Stomach smooth muscle (tissue), 2 donors: Measurements from ENCODE around the gene TENM4.
"Not testable (repeated sequence)": the region's sequence is repeated elsewhere in the genome, so short reads cannot be mapped to it uniquely, and the experiment has no call there.

ENCODE experiments used
- H3K27ac ChIP-seq: one replicate; pipeline ENCODE4 v1.7.0; 2013; ENCODE audit warnings: mild to moderate bottlenecking, low read length, inconsistent platforms
- H3K27me3 ChIP-seq, 2 donors: one replicate each; pipeline ENCODE4 v1.7.0; 2013; ENCODE audit warnings: low read length in 2 of 2; ENCODE audit not compliant: insufficient read depth in 2 of 2, control insufficient read depth in 1 of 2
- H3K36me3 ChIP-seq, 2 donors: one replicate each; pipeline ENCODE4 v1.7.0; 2013; ENCODE audit warnings: low read length in 2 of 2; ENCODE audit not compliant: control insufficient read depth in 2 of 2, insufficient read depth in 2 of 2
- H3K4me1 ChIP-seq: one replicate; pipeline ENCODE4 v1.7.0; 2013; ENCODE audit warnings: low read length; ENCODE audit not compliant: control insufficient read depth, insufficient read depth
- H3K4me3 ChIP-seq, 2 donors: one replicate each; pipeline ENCODE4 v1.7.0; 2013; ENCODE audit warnings: low read length in 2 of 2
- H3K9ac ChIP-seq, 2 donors: one replicate each; pipeline ENCODE4 v1.7.0; 2013; ENCODE audit warnings: low read length in 2 of 2, mild to moderate bottlenecking in 1 of 2
- H3K9me3 ChIP-seq, 2 donors: one replicate each; pipeline ENCODE4 v1.7.0; 2013; ENCODE audit warnings: low read length in 2 of 2; ENCODE audit not compliant: control insufficient read depth in 2 of 2
- donor health status: healthy.
- donor health status: Pancreatic carcinoma.

The TENM4 gene

GRCh38 chr11:78886616-78887015 lies 554.2 kb downstream of the TENM4 start:
- Histone ChIP-seq H3K4me3 (no peak overlapping the region), H3K4me1 (no peaks in the 10 kb centered on the region), H3K9me3 (no peaks in the 10 kb centered on the region), H3K27ac (no peak overlapping the region), H3K27me3 (no peaks in the 10 kb centered on the region), H3K9ac (no peak overlapping the region), H3K36me3 (no peaks in the 10 kb centered on the region)

- Histone ChIP-seq H3K4me3 (no peak overlapping the region), H3K9ac (no peak overlapping the region), H3K4me1 (no peaks in the 10 kb centered on the region)
These were observed 556.1 kb downstream of the TENM4 start for GRCh38 chr11:78884761-78885160.

GRCh38 chr11:78883506-78883905 lies 557.3 kb downstream of the TENM4 start:
- Histone ChIP-seq H3K4me3 (no peak overlapping the region), H3K4me1 (no peaks in the 10 kb centered on the region), H3K27ac (no peak overlapping the region), H3K36me3 (no peaks in the 10 kb centered on the region), H3K9me3 (no peaks in the 10 kb centered on the region), H3K27me3 (no peaks in the 10 kb centered on the region), H3K9ac (no peak overlapping the region)

More at GRCh38 chr11:78884761-78885160, 556.1 kb downstream of the TENM4 start:
- Histone ChIP-seq H3K27ac (no peak overlapping the region), H3K27me3 (no peaks in the 10 kb centered on the region), H3K36me3 (no peaks in the 10 kb centered on the region), H3K9me3 (no peaks in the 10 kb centered on the region)

- not testable (repeated sequence) for H3K4me3 ChIP-seq, H3K36me3 ChIP-seq, H3K9ac ChIP-seq, H3K9me3 ChIP-seq, H3K27me3 ChIP-seq, H3K4me1 ChIP-seq, H3K27ac ChIP-seq
These were observed 561.5 kb downstream of the TENM4 start for GRCh38 chr11:78879094-78879980.

GRCh38 chr11:78878631-78879030 lies 562.2 kb downstream of the TENM4 start:
- no peak overlapping the region for H3K4me3 ChIP-seq
- H3K27me3 ChIP-seq: no peaks in the 10 kb centered on the region
- H3K9ac ChIP-seq: no peak overlapping the region
- no peak overlapping the region for H3K27ac ChIP-seq
- H3K9me3 ChIP-seq: no peaks in the 10 kb centered on the region
- no peaks in the 10 kb centered on the region for H3K36me3 ChIP-seq
- no peaks in the 10 kb centered on the region for H3K4me1 ChIP-seq

- Histone ChIP-seq H3K4me1 (no peaks in the 10 kb centered on the region), H3K36me3 (no peaks in the 10 kb centered on the region)
These were observed 564.2 kb downstream of the TENM4 start for GRCh38 chr11:78876676-78877075.

GRCh38 chr11:78870655-78871054 lies 570.2 kb downstream of the TENM4 start:
- Histone ChIP-seq H3K4me3 (no peak overlapping the region), H3K9ac (no peak overlapping the region), H3K9me3 (no peaks in the 10 kb centered on the region), H3K4me1 (no peaks in the 10 kb centered on the region), H3K36me3 (no peaks in the 10 kb centered on the region), H3K27ac (no peak overlapping the region), H3K27me3 (peaks cover 0 to 2% of the 10 kb centered on the region in 2 donors)

More at GRCh38 chr11:78876676-78877075, 564.2 kb downstream of the TENM4 start:
- no peak overlapping the region for H3K27ac ChIP-seq
- H3K27me3 ChIP-seq: no peaks in the 10 kb centered on the region
- no peaks in the 10 kb centered on the region for H3K9me3 ChIP-seq
- H3K4me3 ChIP-seq: no peak overlapping the region
- H3K9ac ChIP-seq: no peak overlapping the region

GRCh38 chr11:78869293-78869692 lies 571.5 kb downstream of the TENM4 start:
- Histone ChIP-seq H3K27me3 (peaks cover 0 to 6% of the 10 kb centered on the region in 2 donors), H3K4me1 (no peaks in the 10 kb centered on the region), H3K4me3 (no peak overlapping the region), H3K9me3 (no peaks in the 10 kb centered on the region), H3K27ac (no peak overlapping the region), H3K36me3 (no peaks in the 10 kb centered on the region), H3K9ac (no peak overlapping the region)

- H3K36me3 ChIP-seq: no peaks in the 10 kb centered on the region
- H3K9ac ChIP-seq: no peak overlapping the region
- H3K4me3 ChIP-seq: no peak overlapping the region
- H3K27me3 ChIP-seq: peaks cover 0 to 6% of the 10 kb centered on the region in 2 donors
- no peaks in the 10 kb centered on the region for H3K4me1 ChIP-seq
- no peaks in the 10 kb centered on the region for H3K9me3 ChIP-seq
- H3K27ac ChIP-seq: no peak overlapping the region
These were observed 572.3 kb downstream of the TENM4 start for GRCh38 chr11:78868563-78868962.

- Histone ChIP-seq H3K9ac (no peak overlapping the region), H3K36me3 (no peaks in the 10 kb centered on the region), H3K4me3 (no peak overlapping the region), H3K4me1 (no peaks in the 10 kb centered on the region), H3K9me3 (no peaks in the 10 kb centered on the region), H3K27me3 (peaks cover 0 to 16% of the 10 kb centered on the region in 2 donors), H3K27ac (no peak overlapping the region)
These were observed 580.0 kb downstream of the TENM4 start for GRCh38 chr11:78860720-78861422.

GRCh38 chr11:78857688-78858087 lies 583.1 kb downstream of the TENM4 start:
- Histone ChIP-seq H3K36me3 (no peaks in the 10 kb centered on the region), H3K9me3 (no peaks in the 10 kb centered on the region), H3K27me3 (peaks cover 0 to 9% of the 10 kb centered on the region in 2 donors), H3K9ac (no peak overlapping the region), H3K4me3 (no peak overlapping the region), H3K27ac (no peak overlapping the region), H3K4me1 (no peaks in the 10 kb centered on the region)
